Psoas muscle (tissue), 8 donors: ENCODE measurements around the gene LPP. TPM values are rescaled to one million over a fixed set of nuclear protein-coding genes. Genes with fewer than 3 reads are reported as not detected.

ENCODE experiments used
- ATAC-seq, 4 donors: fragments of 200-7000 bp; cut with Tn5 transposase; one replicate each; pipeline ENCODE4 v1.9.1; 2020; ENCODE audit warnings: moderate library complexity in 3 of 4, mild to moderate bottlenecking in 2 of 4
- DNase-seq, 2 donors: peaks; one replicate each; pipeline ENCODE4 v3.0.0-alpha.2; 2020
- H3K27ac ChIP-seq: fragments of 200-600 bp; one replicate; pipeline ENCODE4 v1.8.0; 2022
- H3K27me3 ChIP-seq, 3 donors: fragments of 200-600 bp in 1 of 3; one replicate each; pipeline versions ENCODE4 v1.6.1 to v1.8.0; 2013 to 2022; ENCODE audit warnings: low read length in 2 of 3, mild to moderate bottlenecking in 2 of 3, moderate library complexity in 1 of 3; ENCODE audit not compliant: insufficient read depth in 3 of 3
- H3K36me3 ChIP-seq, 2 donors: fragments of 200-600 bp in 1 of 2; one replicate each; pipeline versions ENCODE4 v1.6.1 to v1.8.0; 2013 to 2022; ENCODE audit warnings: low read depth in 1 of 2, mild to moderate bottlenecking in 1 of 2, moderate library complexity in 1 of 2; ENCODE audit not compliant: insufficient read depth in 1 of 2
- H3K4me1 ChIP-seq: fragments of 200-600 bp; one replicate; pipeline ENCODE4 v1.8.0; 2022
- H3K4me3 ChIP-seq: fragments of 200-600 bp; one replicate; pipeline ENCODE4 v1.8.0; 2022; ENCODE audit warnings: mild to moderate bottlenecking
- H3K9me3 ChIP-seq: fragments of 200-600 bp; one replicate; pipeline ENCODE4 v1.8.0; 2022
- CTCF ChIP-seq: fragments of 200-600 bp; IDR thresholded peaks from one replicate; pipeline ENCODE4 v1.8.0; 2022; ENCODE audit warnings: antibody characterized with exemption
- WGBS, 3 donors: extraction: QIAGEN DNeasy Blood & Tissue Kit; methylation state at CpG; one replicate each; pipeline versions ENCODE4 v1.1.6 to v1.1.7; 2013; 5-methylcytosine and 5-hydroxymethylcytosine counted together
- intact Hi-C, 2 donors: fragments of 100-400 bp; cut with DNase I; formaldehyde crosslinking; loops; one replicate each; pipeline versions ENCODE4 v1.11.0 to v1.14.2; 2022
- polyA plus RNA-seq, 3 donors: library from polyadenylated mRNA; stranded (reverse); fragments of 200-250 nt; gene quantifications; one replicate each; pipeline ENCODE4 v1.2.3, GENCODE V29; 2013
- total RNA-seq, 4 donors: library from RNA; stranded (reverse); fragmentation: NEBNext Ultra II Directional in 2 of 4; extraction: Animal tissue kit (Norgen Biotek cat#: 25700) in 2 of 4; gene quantifications; one replicate each; pipeline versions ENCODE4 v1.2.1 to v1.2.4, GENCODE V29; 2021 to 2023
- donor health status: healthy with polysubstance abuse.
- donor health status: DM: no; HTN: no; CAD: no; lungs with moderate emphysema.
- donor health status: Bipolar disorder and iron deficiency.
- donor health status: healthy.
- donor health status: DM: yes; HTN: yes; CAD: no.
- donor health status: DM: no; HTN: no; CAD: no.
- donor health status: DM: no; HTN: no; CAD: no.
- donor health status: DM: yes; HTN: yes; CAD: no.

Gene LPP
- total and polyA plus RNA-seq, 7 donors, result 2.6 to 80.3 (median 42.8) TPM

GRCh38 chr3:188680605-188681004, 526.6 kb downstream of the LPP start:
- H3K27me3 ChIP-seq, result no peaks in the 10 kb centered on the region
- no peak for TF ChIP-seq CTCF
- no peak for ATAC-seq
- H3K27ac ChIP-seq, result peak overlapping the region; percentile 54
- no peaks in the 10 kb centered on the region for H3K36me3 ChIP-seq
- no peak for DNase-seq
- no peak overlapping the region for H3K4me3 ChIP-seq
- intact Hi-C loops, result loop anchor here in 1 of 2 donors (5.0 kb wide), 1 partner anchor 267 kb away; no protein-coding TSS in a partner anchor
- H3K9me3 ChIP-seq, result no peaks in the 10 kb centered on the region
- WGBS, 3 donors, result 67 to 91% (median 91%) methylated on average over 3 of the region's 3 CpGs
- H3K4me1 ChIP-seq, result peaks cover 46% of the 10 kb centered on the region

- no peak overlapping the region for H3K4me3 ChIP-seq
- H3K27ac ChIP-seq, result peak overlapping the region; percentile 75
- TF ChIP-seq CTCF, result no peak
- intact Hi-C loops, result loop anchor here in 1 of 2 donors (5.0 kb wide), 1 partner anchor 265 kb away; no protein-coding TSS in a partner anchor
- DNase-seq, result no peak
- WGBS, 3 donors, result 74 to 83% (median 78%) methylated on average over 4 of the region's 4 CpGs
- H3K9me3 ChIP-seq, result no peaks in the 10 kb centered on the region
- peaks cover 48% of the 10 kb centered on the region for H3K4me1 ChIP-seq
- no peaks in the 10 kb centered on the region for H3K36me3 ChIP-seq
- H3K27me3 ChIP-seq, result no peaks in the 10 kb centered on the region
- ATAC-seq, result peak in 2 of 4 donors; percentile 8 to 12
Measured at GRCh38 chr3:188682316-188682715, 528.4 kb downstream of the LPP start.

- intact Hi-C loops, result loop anchor here in 1 of 2 donors (5.0 kb wide), 1 partner anchor 264 kb away; no protein-coding TSS in a partner anchor
- no peak for TF ChIP-seq CTCF
- Histone ChIP-seq H3K4me1 (peaks cover 56% of the 10 kb centered on the region), H3K36me3 (no peaks in the 10 kb centered on the region), H3K27me3 (no peaks in the 10 kb centered on the region), H3K4me3 (no peak overlapping the region), H3K9me3 (no peaks in the 10 kb centered on the region), H3K27ac (peak overlapping the region; percentile 75)
- peak; percentile 32 to 66 for DNase-seq
- WGBS, 3 donors, result 23 to 49% (median 33%) methylated on average over 3 of the region's 3 CpGs
- peak; percentile 96 to 98 (median 96) for ATAC-seq
Measured at GRCh38 chr3:188683032-188683521, 529.1 kb downstream of the LPP start.

GRCh38 chr3:188684276-188684675, 530.3 kb downstream of the LPP start:
- 68 to 96% (median 93%) methylated on average over 2 of the region's 2 CpGs for WGBS, 3 donors
- intact Hi-C loops, result loop anchor here in 1 of 2 donors (5.0 kb wide), 1 partner anchor 263 kb away; no protein-coding TSS in a partner anchor
- H3K4me3 ChIP-seq, result no peak overlapping the region

More at GRCh38 chr3:188684276-188684675, 530.3 kb downstream of the LPP start:
- ATAC-seq (no peak), DNase-seq (no peak)
- peaks cover 67% of the 10 kb centered on the region for H3K4me1 ChIP-seq
- H3K9me3 ChIP-seq, result no peaks in the 10 kb centered on the region
- H3K27me3 ChIP-seq, result no peaks in the 10 kb centered on the region
- TF ChIP-seq CTCF, result no peak
- H3K27ac ChIP-seq, result no peak overlapping the region
- H3K36me3 ChIP-seq, result no peaks in the 10 kb centered on the region
